Activated CD8-positive, alpha-beta memory T cell treated with anti-CD3 and anti-CD28 coated beads, Interleukin-2, amount 50 U/mL, for 1 hour (primary cell): ENCODE data around the gene PTPRN2.
"Not testable (repeated sequence)": the region's sequence is repeated elsewhere in the genome, so short reads cannot be mapped to it uniquely, and the experiment has no call there.

Experiments
- DNase-seq: peaks from one replicate; pipeline ENCODE4 v3.0.0-alpha.2; 2020; ENCODE audit errors: extremely low read depth

Gene PTPRN2

DNA sequence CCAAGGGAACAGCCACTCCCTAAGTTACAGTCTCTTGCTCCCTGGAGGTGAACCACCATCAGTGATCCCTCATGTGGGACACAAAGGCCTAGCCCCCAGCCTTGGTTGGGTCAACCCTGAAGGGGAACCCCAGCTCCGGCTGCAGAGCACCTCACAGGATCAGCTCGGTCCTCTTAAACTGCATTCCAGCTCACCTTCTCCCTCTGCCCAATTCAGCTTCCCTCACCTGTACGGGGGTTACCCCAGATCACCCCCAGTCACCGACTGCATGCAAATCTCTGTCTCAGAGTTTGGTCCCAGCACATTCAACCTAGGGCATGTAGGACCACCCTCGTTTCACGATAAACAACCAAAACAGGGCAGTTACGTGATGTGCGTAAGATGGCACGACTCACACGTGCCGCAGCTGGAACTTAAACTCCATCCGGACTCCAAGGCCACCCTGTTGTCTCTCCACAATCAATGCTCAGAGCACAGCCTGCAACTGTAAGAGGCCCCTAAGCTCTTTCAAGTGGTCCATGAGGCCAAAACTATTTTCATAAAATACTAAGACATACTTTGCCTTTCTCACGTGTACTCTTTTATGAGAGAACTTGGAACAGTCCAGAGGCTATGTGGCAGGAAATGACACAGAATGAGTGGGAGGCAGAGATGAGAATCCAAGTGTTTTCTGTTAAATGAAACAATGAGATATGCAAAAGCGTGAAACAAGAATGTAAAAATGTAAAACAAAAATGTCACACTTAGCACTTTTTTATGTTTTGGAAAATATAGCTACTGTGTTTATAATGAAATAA is 285.2 kb downstream of the PTPRN2 start:
- DNase-seq = no peak

DNA sequence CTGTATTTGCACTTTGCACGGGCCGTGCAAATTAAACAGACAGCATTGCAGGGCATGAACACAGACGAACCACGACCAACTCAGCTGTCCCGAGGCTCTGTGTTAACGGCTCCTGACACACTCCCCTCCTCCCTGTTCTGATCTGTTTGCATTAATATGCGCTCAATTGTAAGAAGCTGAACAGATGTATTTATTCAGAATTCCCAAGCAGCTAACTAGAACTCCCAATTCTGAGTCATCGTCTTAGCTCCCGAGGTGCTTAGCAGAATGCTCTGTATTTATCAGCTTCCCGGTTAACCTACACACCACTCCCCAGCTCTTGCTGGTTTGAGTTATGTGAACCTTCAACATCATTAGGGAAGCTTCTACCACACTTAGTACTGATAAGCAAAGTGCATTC is 286.4 kb downstream of the PTPRN2 start:
- DNase-seq = no peak

GRCh38 chr7:158300427-158300826 is 287.2 kb downstream of the PTPRN2 start:
- no peak for DNase-seq

DNA sequence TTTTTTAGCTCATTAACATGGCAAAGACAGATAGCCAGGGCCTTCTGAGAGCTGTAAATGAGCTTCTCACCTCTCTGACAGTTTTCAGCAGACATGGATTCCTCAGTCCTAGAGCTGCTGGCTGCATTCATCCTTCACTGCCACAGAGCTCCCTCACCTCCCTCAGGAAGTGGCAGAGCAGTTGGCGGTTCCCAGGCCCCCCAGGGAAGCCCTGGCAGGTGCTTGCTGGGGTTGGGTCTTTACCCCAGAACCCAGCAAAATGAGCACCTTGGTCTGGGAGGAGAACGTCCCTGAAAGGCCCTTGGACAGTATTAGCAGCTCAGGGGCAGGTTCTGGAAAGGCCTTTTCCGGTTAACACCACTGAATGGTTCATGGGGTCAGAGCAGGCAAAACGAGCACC is 288.0 kb downstream of the PTPRN2 start:
- DNase-seq = no peak

GRCh38 chr7:158296798-158297104 is 290.9 kb downstream of the PTPRN2 start:
- DNase-seq = no peak

DNA sequence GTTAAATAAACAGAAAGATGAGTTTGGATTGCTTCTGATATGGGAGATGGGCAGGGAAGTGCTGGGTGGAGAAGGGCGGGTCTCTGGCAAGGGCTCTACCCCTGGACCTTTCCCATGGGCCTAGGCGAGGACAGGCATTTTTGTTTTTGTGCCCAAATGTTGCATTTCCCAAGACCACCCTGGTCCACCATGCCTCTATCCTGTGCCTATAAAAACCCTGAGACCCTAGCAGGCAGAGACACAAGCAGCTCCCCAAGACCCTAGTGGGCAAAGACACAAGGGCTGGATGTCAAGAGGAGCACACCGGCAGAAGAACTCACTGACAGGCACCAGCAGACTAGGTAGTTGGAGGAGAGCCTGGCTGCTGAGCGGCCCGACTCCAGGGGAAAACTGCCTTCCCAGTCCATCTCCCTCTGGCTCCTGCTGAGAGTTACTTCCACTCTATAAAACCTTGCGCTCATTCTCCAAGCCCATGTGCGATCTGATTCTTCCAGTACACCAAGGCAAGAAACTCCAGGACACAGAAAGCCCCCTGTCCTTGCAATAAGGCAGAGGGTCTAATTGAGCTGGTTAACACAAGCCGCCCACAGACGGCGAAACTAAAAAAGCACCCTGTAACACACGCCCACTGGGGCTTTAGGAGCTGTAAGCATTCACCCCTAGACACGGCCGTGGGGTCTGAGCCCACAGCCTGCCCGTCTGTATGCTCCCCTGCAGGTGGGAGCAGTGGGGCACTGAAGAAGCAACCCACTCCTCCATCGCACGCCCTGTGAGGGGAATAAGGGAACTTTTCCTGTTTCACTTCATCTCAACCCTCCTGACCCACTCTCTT is 291.4 kb downstream of the PTPRN2 start:
- DNase-seq = no peak

DNA sequence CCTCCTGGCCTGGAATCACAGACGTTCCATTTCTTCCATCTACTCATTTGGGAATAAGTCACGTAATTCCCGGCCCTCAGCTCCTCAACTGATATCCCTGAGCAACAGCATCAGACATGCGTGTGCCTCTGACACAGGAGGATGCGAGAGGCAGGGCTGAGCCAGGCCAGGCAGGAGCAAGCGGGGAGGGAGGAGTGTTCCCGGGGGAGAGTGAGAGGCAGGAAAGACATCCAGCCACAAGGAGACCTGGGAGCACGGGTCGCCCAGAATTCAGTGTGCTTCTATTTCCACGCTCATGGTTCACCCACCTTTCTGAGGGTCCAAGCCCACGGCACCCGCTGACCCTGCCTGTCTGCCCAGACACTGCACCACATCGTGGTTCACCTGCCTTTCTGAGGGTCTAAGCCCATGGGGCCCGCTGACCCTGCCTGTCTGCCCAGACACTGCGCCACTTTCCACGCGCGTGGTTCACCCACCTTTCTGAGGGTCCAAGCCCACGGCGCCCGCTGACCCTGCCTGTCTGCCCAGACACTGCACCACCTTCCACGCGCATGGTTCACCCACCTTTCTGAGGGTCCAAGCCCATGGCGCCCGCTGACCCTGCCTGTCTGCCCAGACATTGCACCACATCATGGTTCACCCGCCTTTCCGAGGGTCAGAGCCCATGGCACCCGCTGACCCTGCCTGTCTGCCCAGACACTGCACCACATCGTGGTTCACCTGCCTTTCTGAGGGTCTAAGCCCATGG is 293.0 kb downstream of the PTPRN2 start:
- DNase-seq = not testable (repeated sequence)

- no peak for DNase-seq
These were observed 294.7 kb downstream of the PTPRN2 start for GRCh38 chr7:158292948-158293347.

DNA sequence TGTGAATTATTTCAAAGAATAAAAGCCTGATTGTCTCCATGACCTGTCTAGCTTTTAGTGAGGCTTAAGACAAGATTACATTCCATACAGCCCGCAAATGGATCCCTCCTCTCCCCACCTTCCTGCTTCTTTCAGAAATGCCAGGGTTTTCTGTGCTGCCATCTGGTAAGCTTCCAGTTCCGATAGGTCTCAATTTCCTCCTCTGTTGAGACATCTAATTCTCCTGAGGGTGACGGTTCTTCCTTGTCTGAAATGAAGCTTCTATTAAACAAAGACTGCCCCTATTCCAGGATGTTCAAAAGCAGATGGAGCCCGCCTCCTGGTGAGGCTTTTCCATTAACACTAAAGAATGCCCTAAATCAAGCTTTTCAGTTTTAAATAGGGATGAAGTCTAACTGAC is 295.6 kb downstream of the PTPRN2 start:
- no peak for DNase-seq

GRCh38 chr7:158289761-158290523 is 297.7 kb downstream of the PTPRN2 start:
- no peak for DNase-seq

DNA sequence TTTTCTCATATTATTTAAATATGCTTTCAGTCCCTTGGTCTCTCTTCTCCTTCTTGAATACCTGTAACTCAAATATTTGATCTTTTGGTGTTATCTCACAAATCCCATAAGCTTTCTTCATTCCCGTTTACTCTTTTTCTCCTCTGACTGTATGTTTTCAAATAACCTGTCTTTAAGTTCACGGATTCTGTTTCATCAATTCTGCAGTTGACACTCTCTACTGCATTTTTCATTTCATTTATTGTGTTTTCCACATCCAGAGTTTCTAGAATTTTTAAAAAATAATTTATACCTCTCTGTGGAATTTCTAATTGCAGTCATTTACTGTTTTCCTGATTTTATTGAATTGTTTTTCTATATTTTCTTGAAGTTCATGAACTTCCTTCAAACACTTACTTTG is 298.4 kb downstream of the PTPRN2 start:
- DNase-seq = no peak

GRCh38 chr7:158286210-158286609 is 301.4 kb downstream of the PTPRN2 start:
- DNase-seq = no peak

DNA sequence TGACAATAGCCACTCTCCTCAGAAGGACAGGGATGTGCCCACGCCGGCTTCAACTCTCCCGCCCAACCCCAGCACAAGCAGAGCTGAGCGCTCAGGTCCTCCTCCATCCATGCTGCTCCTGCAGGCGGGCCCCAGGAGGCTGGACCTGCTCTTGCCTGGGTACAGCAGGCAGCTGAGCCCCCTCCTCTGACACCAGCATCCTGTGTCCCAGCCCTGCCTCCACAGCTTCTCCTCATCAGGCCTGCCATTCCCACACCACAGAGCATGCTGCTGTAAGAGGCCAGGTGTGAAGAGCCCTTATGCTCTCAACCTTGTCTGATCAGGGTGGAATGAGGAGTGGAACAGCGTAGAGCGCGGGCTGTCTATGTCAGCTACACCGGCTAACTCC is 302.2 kb downstream of the PTPRN2 start:
- DNase-seq = no peak

- DNase-seq = no peak
These were observed 302.8 kb downstream of the PTPRN2 start for GRCh38 chr7:158284617-158285382.

DNA sequence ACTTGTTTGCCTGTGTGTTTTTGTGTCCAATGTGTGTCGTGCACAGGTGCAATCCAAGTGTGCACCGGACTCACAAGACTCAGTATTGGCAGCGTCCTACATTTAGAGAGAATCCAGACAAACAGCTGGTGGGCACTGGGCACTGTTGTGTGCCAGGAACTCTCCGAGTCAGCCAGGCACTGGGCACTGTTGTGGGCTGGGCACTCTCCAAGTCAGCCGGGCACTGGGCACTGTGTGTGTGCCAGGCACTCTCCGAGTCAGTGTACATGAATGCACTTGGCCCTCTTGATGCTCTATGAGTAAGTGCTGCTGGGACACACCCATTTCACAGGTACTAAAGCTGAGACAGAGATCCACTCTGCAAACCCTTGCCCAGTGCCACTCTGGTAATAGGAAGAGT is 303.5 kb downstream of the PTPRN2 start:
- DNase-seq = no peak

GRCh38 chr7:158283016-158283974 is 304.3 kb downstream of the PTPRN2 start:
- no peak for DNase-seq

- DNase-seq = no peak
These were observed 305.1 kb downstream of the PTPRN2 start for GRCh38 chr7:158282461-158283001.

- no peak for DNase-seq
These were observed 306.2 kb downstream of the PTPRN2 start for GRCh38 chr7:158281441-158281840.

DNA sequence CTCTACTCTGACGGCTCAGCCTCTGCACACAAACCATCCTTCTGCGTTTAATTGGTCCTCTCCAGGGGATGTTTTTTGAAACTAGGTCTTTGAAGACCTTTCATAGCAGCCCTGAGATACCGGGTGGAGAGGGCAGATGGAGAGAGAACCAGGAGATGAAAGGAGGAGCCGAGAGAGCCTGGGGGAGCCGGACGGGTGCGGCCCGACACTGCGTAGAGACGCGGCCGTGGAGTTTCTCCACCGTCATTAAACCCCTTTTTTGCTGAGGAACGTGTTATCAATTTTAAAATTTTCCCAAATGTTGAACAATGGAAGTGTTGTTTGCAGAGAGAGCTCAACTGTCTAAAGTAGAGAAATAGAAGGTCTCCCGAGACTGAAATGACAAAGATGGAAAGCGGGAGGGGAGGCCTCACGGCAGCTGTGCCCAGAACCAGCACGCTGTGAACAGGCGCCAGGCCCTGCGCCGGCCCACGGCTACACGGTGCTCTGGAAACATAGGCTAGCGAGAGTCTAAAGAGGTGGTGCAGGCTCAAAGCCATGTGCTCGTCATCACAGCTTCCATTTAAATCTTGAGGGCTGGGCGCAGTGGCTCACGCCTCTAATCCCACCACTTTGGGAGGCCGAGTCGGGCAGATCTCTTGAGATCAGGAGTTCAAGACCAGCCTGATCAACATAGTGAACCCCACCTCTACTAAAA is 307.0 kb downstream of the PTPRN2 start:
- DNase-seq = no peak
